PC-9 (cell line): ENCODE results near the gene TRPV6. TPM values are rescaled to one million over a fixed set of nuclear protein-coding genes. Genes with fewer than 3 reads are reported as not detected.

ENCODE experiments used
- BruUV-seq: library from RNA; stranded (reverse); fragments of 400-500 nt; replicated peaks from 2 replicates; lab custom pipeline; 2021; lab: Mats Ljungman, UMichigan
- CTCF ChIA-PET: fragments of 300-600 bp; sonication (Branson Sonifier 250); formaldehyde crosslinking; loops from one replicate; lab custom pipeline; 2022; ENCODE audit warnings: antibody characterized with exemption; lab: Charles Lee
- POLR2A ChIA-PET: fragments of 300-600 bp; sonication (Branson Sonifier 250); formaldehyde crosslinking; loops from one replicate; lab custom pipeline; 2022; ENCODE audit warnings: antibody characterized with exemption; ENCODE audit not compliant: unreplicated experiment; lab: Charles Lee
- DNase-seq, 2 experiments: peaks; one replicate each; pipeline versions ENCODE4 v3.0.0 to v3.0.0-alpha.2; 2015 to 2022; ENCODE audit warnings: mixed read lengths in 1 of 2
- H2AFZ ChIP-seq: fragments of 200-600 bp; sonication (generic); 2 replicates; pipeline ENCODE4 v1.8.1; 2017; ENCODE audit warnings: antibody characterized with exemption
- H3F3A ChIP-seq: fragments of 200-600 bp; sonication (generic); 2 replicates; pipeline ENCODE4 v1.8.1; 2017; ENCODE audit warnings: antibody characterized with exemption, mild to moderate bottlenecking, low read depth; ENCODE audit not compliant: insufficient read depth
- H3K27ac ChIP-seq: fragments of 200-600 bp; sonication (generic); 2 replicates; pipeline ENCODE4 v1.6.1; 2016; ENCODE audit warnings: mixed run types
- H3K27me3 ChIP-seq: fragments of 200-600 bp; sonication (generic); 2 replicates; pipeline ENCODE4 v1.6.1; 2016; ENCODE audit warnings: low read depth, mixed run types; ENCODE audit not compliant: insufficient read depth
- H3K36me3 ChIP-seq: fragments of 200-600 bp; sonication (generic); 2 replicates; pipeline ENCODE4 v1.6.1; 2016; ENCODE audit warnings: low read depth, mixed run types
- H3K4me1 ChIP-seq: fragments of 200-600 bp; sonication (generic); replicated peaks from 2 replicates; pipeline ENCODE4 v1.6.1; 2016; ENCODE audit warnings: mixed run types; ENCODE audit not compliant: insufficient read depth
- H3K4me2 ChIP-seq: fragments of 200-600 bp; sonication (generic); 2 replicates; pipeline ENCODE4 v1.6.1; 2017; ENCODE audit warnings: mixed run types
- H3K4me3 ChIP-seq: fragments of 200-600 bp; sonication (generic); 2 replicates; pipeline ENCODE4 v1.6.1; 2016; ENCODE audit warnings: mixed run types
- H3K79me2 ChIP-seq: fragments of 200-600 bp; sonication (generic); 2 replicates; pipeline ENCODE4 v1.6.1; 2017; ENCODE audit warnings: low read depth, mixed run types
- H3K9me2 ChIP-seq: fragments of 200-600 bp; sonication (generic); 2 replicates; pipeline ENCODE4 v1.8.1; 2017; ENCODE audit warnings: mild to moderate bottlenecking; ENCODE audit not compliant: insufficient read depth
- H3K9me3 ChIP-seq: fragments of 200-600 bp; sonication (generic); 2 replicates; pipeline ENCODE4 v1.8.1; 2016; ENCODE audit warnings: low read depth; ENCODE audit not compliant: insufficient read depth
- H4K20me1 ChIP-seq: fragments of 200-600 bp; sonication (generic); 2 replicates; pipeline ENCODE4 v1.8.1; 2017; ENCODE audit not compliant: insufficient read depth
- CTCF ChIP-seq: fragments of 200-600 bp; sonication (generic); conservative IDR thresholded peaks from 2 replicates; pipeline ENCODE4 v1.6.1; 2017; ENCODE audit warnings: mixed run types, antibody characterized with exemption, mild to moderate bottlenecking, moderate library complexity
- EZH2 ChIP-seq: fragments of 200-600 bp; sonication (generic); IDR thresholded peaks from 2 replicates; pipeline ENCODE4 v1.8.0; 2017; ENCODE audit warnings: antibody characterized with exemption, low read depth
- intact Hi-C: fragments of 100-400 bp; cut with micrococcal nuclease; formaldehyde crosslinking; loops from one replicate; pipeline ENCODE4 v1.10.0; 2022; ENCODE audit not compliant: unreplicated experiment
- total RNA-seq: library from RNA; stranded (reverse); gene quantifications from 2 replicates; pipeline ENCODE4 v1.2.3, GENCODE V29; 2021

The TRPV6 gene
- total RNA-seq, 1 experiment from 2014 or later: 14.7 TPM

GRCh38 chr7:142892951-142893350 lies 7.4 kb upstream of the TRPV6 start:
- ChIA-PET CTCF (interaction anchor here (0.6 kb wide), 1 partner anchor 17 kb away, joined by 3 read pairs; no protein-coding TSS in a partner anchor), POLR2A (no interaction called here)
- no peak for DNase-seq
- intact Hi-C loops: no loop called here
- Histone ChIP-seq H3K4me2 (no peak overlapping the region), H3K4me3 (no peak overlapping the region), H2AFZ (no peak overlapping the region), H3K4me1 (peaks cover 20% of the 10 kb centered on the region), H4K20me1 (no peaks in the 10 kb centered on the region), H3K9me3 (no peaks in the 10 kb centered on the region), H3K79me2 (no peaks in the 10 kb centered on the region), H3F3A (no peaks in the 10 kb centered on the region), H3K27ac (no peak overlapping the region), H3K36me3 (no peaks in the 10 kb centered on the region), H3K9me2 (no peaks in the 10 kb centered on the region), H3K27me3 (no peaks in the 10 kb centered on the region)
- no peak for TF ChIP-seq EZH2
- no peak for TF ChIP-seq CTCF
- no TSS peak for BruUV-seq

- no TSS peak for BruUV-seq
- H3K27ac ChIP-seq: no peak overlapping the region
- no peak overlapping the region for H3K4me3 ChIP-seq
- intact Hi-C loops: no loop called here
- no peak overlapping the region for H3K4me2 ChIP-seq
- POLR2A ChIA-PET: no interaction called here
- no peaks in the 10 kb centered on the region for H3K9me3 ChIP-seq
- H3F3A ChIP-seq: no peaks in the 10 kb centered on the region; the same call in 1 of the 2 replicates
- CTCF ChIA-PET: no interaction called here
- H4K20me1 ChIP-seq: no peaks in the 10 kb centered on the region
- DNase-seq: no peak
- peaks cover 27% of the 10 kb centered on the region for H3K4me1 ChIP-seq
- no peaks in the 10 kb centered on the region for H3K36me3 ChIP-seq
- no peaks in the 10 kb centered on the region for H3K79me2 ChIP-seq
- TF ChIP-seq EZH2 (no peak), CTCF (no peak)
- no peaks in the 10 kb centered on the region for H3K9me2 ChIP-seq
- no peaks in the 10 kb centered on the region for H3K27me3 ChIP-seq
- H2AFZ ChIP-seq: no peak overlapping the region
These were observed 6.0 kb upstream of the TRPV6 start for GRCh38 chr7:142891490-142892082.

- intact Hi-C loops: no loop called here
- Histone ChIP-seq H3K27ac (no peak overlapping the region), H3K36me3 (no peaks in the 10 kb centered on the region), H3K27me3 (no peaks in the 10 kb centered on the region), H3K79me2 (no peaks in the 10 kb centered on the region), H2AFZ (no peak overlapping the region), H3K9me3 (no peaks in the 10 kb centered on the region), H3K4me3 (no peak overlapping the region), H3K4me2 (no peak overlapping the region), H4K20me1 (no peaks in the 10 kb centered on the region), H3K4me1 (peaks cover 33% of the 10 kb centered on the region), H3K9me2 (no peaks in the 10 kb centered on the region), H3F3A (no peaks in the 10 kb centered on the region; the same call in 1 of the 2 replicates)
- ChIA-PET CTCF (no interaction called here), POLR2A (no interaction called here)
- no peak for TF ChIP-seq CTCF
- TF ChIP-seq EZH2: no peak
- no TSS peak for BruUV-seq
- no peak for DNase-seq
These were observed 5.4 kb upstream of the TRPV6 start for GRCh38 chr7:142890874-142891485.
